Stimulated activated CD4-positive, alpha-beta T cell treated with anti-CD3 and anti-CD28 coated beads, Interleukin-15, amount 100 ng/mL, for 48 hours (primary cell): ENCODE measurements around the gene CDC42EP3.

ENCODE experiments used
- DNase-seq, 2 donors: peaks; one replicate each; pipeline ENCODE4 v3.0.0-alpha.2; 2020; ENCODE audit warnings: low read depth in 2 of 2

Gene CDC42EP3

DNA sequence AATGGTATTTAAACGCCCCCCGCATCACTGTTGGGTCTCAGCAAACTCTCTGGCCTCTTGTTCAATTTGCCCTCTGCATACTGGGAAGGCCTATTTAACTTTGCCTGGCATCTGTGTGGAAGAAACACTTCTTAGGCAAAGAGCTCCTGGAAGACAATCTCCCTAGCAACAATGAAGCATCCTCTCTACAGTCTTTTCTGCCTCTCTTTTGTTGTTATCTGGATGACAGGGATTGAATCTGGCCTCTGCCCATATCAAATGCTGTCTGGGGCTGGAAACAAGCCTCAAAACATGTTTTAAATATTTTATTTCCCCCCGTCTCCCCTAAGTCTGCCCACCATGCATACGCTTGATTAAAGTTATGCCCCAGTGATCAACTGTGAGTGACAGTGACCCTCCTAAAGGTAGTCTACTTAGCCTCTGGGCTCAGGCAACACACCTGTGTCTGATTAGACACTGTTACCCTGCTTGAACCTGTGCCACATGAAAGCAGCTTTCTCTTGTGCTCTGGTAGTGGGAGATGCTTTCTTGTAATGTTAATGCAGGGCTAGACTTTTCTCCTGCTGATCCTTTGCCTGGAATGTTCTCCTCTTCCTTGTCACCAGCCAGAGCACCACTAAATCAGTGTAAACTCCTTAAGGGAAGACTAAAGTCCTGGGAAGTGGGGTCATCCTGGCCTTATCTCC lies 34.9 kb downstream of the CDC42EP3 start:
- DNase-seq = no peak

DNA sequence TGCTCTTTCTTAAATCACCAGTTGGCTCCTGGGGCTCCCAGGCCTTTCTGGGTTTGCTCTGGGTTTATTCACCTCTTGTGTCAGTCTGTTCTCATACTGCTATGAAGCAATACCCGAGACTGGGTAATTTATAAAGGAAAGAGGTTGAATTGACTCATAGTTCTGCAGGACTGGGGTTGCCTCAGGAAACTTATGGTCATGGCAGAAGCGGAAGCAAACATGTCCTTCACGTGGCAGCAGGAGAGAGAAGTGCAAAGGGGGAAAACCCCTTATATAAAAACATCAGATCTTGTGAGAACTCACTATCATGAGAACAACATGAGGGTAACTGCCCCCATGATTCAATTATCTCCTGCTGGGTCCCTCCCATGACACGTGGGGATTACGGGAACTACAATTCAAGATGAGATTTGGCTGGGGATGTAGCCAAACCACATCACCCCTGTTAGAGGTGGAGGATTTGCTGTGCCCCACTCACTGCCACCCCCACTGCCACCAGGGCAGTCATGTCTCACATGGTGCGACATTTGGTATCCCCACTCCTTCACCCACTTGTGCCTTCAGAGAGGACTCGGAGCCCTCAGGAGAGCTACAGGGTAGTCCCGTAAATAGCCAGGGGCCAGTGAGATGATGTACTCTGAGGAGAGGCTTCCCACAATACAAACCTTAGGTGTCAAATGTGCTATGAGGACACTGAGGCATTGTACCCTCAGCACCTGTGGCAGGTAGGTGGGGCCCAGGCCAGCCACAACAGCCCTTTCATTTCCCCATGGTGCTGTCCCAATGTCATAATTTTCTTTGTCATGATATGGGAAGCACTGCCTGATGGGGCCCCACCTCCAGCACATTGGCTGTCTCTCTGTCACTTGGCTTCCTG lies 35.7 kb downstream of the CDC42EP3 start:
- peak; percentile 59 to 65 for DNase-seq

DNA sequence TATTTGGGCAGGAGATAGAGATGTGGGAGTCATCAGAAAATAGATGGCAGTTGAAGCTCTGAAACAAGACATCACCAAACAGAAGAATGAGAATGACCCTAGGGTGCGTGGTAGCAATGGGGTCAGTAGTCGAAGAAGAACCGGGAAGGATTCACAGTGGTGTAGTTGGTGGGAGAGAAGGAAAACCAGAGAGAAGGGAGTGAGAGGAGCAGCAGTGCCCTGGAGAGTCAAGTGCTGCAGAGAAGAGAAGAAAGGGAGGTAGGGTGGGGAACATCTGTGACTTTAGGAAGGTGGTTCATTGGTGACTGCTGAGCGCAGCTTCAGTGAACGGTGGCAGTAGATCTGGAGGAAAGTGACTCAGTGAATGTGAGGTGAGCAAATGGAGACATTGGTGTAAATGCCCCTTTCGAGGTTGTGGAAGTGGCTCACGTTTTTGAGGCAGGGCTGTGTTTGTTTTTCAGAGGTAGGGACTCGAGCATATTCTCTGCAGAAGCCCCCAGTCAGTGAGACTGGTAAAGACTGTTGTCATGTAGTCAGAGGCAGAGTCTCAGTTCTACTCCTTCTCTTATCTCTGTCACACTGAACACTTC lies 36.4 kb downstream of the CDC42EP3 start:
- DNase-seq = peak in 1 of 2 donors; percentile 26

DNA sequence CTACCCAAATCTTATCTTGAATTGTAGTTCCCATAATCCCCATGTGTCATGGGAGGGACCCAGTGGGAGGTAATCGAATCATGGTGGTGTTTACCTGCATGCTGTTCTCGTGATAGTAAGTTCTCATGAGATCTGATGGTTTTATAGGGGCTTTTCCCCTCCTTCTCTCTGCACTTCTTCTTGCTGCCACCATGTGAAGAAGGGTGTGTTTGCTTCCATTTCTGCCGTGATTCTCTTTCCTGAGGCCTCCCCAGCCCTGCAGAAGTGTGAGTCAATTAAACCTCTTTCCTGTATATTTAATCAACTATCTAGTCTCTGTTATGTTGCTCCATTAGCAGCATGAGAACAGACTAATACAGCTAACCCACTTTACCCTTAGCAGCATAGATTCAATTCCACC lies 37.6 kb downstream of the CDC42EP3 start:
- DNase-seq = no peak

DNA sequence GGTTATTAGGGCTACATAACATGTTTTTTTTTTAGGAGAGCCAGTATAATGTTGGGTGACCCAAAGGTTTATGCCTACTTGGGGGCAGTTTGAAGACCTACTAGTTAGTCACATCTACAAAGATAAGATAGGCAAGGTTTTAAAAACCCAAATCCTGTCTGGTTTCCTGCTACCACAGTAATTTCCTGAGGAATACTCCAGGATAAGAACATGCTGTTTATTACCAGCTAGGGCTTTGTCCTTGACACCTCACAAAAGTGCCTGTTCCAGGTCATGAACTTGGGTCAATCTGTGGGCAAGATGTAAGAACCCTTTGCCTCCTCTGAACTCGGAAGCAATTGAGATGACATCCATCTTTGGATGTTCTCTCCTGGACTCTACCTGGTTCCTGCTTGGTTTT lies 38.2 kb downstream of the CDC42EP3 start:
- DNase-seq = no peak

DNA sequence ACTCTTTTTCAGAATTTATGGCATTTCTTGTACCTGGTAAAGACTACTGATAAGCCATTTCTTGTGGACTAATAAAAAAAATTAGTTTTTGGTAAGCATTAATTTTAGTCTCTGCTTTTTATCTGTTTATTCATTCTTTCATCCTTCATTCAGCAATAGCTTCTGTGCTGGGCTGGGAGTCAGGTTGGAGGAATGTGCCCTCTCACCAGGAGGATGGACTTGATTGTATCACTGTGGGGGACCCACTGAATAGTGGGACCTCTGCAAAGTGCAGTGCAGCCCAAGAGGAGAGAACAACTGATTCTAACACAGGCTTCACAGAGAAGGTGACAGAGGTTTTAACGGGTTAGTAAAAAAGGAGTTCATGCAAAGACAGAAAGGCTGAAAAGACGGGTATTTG lies 39.1 kb downstream of the CDC42EP3 start:
- no peak for DNase-seq

DNA sequence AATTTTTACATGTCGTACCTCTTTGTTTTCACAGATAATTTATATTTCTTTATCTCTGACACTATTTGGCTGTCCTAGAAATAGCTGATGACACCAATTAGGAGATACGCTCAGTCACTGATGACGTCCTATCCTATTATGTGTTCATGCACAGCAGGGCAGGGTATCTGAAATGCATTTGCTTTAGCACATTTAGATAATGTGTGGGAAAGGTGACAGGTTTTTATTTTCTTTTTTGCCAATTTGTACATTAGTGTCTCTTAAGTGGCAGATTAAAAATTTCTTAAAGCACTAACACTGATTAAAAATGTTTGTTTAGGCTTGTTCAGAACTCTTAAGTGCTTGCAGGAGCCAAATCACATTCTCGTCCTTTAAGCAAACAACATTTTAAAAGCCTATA lies 39.7 kb downstream of the CDC42EP3 start:
- DNase-seq = no peak

DNA sequence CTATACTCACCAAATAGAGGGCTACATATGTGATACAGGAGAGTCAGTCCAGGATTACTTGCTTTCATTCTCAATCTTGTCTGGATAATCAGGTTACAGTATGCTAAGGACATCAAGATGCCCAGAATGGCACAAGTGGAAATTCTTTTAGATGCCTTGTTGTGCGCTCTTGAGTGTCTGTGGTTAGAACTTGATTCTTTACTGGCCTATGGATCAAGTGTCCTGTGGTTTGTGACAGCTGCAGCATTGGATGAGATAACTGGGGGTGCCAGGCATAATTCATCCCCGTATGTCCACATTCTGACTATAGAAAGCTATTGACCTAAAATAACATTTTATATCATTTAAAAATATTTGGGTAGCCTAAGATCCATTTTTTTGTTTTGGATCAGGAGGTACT lies 40.1 kb downstream of the CDC42EP3 start:
- DNase-seq = no peak

DNA sequence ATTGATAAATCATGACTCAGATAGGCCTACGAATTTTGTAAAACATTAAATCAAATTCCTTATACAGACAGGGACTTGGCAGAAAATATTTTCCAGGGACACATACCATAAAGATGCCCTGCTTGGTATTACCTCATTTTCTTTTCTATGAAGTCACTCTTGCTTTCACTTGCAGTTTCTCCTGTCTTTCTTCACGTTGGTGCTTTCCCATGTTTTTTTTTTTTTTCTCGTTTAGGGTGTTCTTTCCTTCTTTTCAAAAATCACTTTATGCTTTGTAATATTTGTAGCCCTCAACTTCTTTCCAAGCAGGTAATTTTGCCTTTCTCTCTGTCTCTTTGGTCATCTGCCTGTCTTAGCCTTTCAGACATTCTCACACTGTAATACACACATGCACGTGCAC lies 40.7 kb downstream of the CDC42EP3 start:
- no peak for DNase-seq

DNA sequence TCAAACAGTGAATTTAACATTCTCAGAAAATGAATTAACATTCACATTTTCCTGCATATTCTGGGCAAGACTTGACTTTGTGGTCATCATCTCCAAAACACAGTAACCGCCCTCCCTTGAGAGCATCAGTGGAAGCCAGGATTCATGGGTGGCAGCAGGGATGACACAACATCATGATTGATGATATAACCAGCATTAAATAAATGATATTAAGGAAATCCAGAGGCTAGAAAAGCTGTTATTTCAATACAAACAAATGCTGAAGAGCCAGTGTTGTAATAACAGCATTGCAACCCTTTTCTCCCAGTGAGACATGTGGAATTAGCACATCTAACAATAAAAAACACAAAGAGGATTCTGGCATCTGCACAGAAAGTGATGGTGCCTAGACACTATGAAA lies 41.1 kb downstream of the CDC42EP3 start:
- no peak for DNase-seq

DNA sequence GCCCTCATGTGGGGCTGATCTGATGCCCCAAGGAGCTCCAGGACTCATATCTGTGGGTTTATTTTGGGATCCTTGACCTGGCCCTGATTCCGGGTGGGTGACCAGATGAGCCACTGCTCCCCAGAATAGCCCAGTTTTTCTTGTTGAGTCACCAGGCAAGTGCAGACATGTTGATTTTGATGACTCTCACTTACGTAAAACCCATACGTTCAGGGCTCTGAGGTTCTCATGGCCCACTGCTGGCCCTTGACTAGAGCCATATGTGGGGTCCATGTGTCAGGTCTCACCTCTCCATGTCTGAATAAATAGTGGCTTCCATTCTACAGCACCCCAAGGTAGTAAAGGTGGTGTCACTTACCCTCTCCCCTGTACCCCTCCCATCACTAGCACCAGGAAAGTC lies 41.9 kb downstream of the CDC42EP3 start:
- DNase-seq = no peak

DNA sequence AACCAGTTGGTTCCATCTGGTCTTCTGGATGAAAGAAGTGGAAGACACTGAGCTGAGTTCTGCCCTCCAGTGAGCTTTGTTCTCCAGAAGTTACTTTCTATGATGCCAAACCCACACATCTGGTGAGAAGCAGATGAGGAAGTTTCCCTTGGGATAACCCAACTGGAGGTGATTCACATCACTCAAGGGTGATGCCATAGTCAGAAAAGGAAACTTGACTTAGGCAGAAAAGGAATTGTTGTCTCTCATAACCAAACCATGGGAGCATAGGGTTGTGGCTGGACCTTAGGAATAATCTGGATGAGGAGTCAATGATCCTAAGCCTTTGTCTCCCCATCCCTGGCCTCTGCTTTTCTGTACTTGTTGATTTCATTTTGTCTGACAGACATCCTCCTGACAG lies 43.7 kb downstream of the CDC42EP3 start:
- no peak for DNase-seq

DNA sequence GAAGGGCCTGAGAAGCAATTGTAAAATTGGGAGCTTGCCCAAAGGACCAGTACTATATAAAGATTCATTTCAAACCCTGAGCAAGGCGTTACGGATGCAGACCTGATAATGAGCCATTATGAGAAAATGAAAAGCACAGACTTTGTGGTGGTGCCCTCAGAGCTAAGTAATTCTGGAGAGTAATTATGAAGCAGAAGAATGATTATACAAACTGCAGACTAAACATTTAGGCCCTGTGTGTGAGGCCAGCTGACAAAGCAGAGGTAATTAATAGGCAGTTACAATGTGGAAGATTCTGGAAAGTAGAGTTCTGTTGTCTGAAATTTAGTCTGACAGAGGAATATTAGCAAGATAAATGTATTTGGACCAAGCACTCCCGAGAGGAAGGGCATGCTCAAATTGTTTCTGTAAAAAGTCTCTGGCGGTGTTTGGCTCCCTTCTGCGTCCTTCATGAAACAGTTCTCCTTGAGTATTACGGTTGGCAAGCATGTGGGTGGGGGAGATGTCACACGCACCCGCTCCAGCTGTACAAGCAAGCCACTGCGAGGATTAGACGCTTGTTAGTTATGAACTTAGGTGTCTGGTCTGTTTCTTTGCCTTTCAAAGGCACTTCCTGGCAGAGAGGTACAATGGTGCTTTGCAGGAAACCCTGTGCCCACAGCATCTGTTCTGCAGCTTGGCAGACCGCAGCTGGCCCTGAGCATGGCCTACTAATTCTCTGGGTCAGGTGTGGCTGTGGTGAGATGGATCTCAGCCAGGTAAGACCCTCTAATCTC lies 45.5 kb downstream of the CDC42EP3 start:
- peak; percentile 41 to 47 for DNase-seq

DNA sequence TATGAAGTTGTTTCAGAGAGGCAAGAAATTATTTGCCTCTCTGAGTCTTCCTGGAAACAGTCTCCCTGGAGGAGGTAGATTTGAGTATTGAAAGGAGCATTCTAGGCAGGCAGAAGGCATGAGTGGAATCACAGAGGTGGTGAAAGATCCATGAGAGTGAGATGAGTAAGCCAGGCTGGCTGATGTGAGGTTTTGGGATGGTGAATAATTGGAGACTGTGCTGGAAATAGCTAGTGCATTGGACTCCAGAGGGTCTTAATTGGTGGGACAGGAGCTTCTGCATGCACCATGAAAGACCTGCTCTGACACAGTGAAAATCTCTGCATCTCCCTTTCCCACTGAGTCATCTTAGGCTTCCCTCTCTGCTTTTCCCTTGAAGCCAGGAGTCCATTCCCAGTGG lies 46.3 kb downstream of the CDC42EP3 start:
- no peak for DNase-seq

DNA sequence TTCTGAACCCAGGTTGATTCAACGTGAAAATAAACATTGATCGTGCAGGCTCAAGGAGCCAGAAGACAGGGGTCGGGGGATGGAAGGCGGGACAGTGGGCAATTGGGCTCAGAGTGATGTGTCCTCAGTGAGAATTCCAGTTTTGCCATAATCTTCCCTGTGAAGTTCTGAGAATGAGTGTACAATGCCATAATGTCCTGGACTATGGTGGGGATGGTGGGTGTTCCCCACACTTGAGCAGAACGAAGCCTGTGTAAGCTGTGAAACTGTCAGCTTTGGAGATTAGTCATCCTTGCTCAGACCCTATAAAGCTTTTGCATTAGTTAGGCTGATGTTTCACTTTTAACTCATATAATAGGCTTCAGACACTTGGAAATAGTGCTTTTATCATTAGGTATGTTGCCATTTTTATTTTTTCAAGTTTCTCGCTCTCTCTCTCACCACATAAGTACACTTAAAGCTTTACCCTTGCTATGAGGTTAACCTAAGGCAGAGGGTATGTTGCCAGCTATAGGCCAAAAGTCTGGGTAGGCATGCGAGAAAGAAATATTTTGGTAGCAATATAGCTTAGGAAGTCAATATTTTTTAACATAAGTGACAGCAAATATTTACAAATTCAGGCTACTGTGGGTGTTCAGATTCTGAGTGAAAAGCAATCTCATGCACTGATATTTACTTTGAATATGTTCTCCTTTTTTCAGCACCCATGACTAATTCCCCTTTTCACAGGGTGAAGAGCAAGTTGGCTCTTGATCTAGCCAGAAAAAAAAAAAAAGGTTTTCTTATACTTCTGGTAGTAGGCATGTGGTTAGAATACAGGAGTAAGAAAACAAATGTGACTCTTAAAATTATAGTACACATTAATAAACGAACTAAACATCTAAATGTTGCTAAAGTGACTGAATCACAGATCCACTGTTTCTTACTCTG lies 47.2 kb downstream of the CDC42EP3 start:
- no peak for DNase-seq

DNA sequence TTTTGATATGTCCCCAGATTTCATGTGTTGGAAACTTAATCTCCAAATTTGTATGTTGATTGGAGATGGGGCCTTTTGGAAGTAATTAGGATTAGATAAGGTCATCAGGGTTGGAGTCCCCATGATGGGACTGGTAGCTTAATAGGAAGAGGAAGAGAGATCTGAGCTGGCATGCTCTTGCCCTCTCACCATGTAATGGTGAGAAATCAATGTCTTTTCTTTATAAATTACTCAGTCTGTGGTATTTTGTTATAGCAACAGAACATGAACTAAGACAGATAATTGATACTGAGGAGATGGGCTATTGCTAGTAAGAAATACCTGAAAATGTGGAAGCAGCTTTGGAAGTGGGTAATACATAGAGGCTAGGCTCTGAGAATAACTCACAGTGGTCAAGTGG lies 48.0 kb downstream of the CDC42EP3 start:
- no peak for DNase-seq

DNA sequence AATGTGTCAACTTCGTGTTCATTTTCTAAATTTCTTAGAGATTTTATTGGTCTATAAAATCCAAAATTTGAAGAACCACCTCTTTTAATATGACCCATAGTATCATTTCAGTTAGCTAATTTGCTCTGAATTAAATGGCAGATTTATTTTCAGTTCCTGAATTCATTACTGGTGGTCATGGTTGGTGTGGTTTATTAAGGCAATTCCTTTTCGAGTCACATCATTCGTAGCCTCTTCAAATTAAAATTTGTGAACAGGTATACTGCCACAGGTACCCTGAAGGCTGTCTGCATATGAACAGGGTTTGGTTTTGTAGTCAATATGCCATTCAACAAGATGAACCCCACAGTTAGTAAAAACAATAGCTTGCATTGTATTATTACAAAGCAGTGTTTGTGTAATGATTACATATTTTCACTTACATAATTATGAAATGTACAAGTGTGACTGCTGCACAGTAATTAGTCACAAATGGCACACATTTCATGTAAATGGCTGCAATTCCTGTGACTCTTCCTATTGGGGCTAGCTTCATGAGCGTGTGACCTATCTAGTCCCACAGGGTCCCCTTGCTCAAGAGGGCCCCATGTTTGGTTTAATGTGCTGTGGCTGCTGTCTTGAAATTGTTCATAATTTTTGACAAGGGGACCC lies 48.9 kb downstream of the CDC42EP3 start:
- no peak for DNase-seq

DNA sequence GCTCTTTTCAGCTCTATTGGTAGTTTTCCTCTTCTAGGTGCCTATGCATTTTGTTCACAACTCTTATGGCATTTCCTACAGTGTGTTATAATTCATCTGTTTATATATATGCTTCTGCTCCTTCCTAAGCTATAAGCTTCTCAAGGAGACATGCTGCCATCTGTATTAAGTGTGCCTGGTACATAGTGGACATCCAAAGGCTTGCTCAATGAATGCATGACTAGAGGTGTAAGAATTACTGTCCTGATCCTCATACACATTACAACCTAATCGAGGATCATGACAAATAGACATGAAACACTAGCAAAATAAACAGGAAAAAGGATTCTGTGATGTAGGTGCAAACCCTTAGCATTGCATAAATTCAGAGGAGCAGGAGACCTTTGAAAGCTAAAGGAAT lies 50.2 kb downstream of the CDC42EP3 start:
- DNase-seq = no peak

DNA sequence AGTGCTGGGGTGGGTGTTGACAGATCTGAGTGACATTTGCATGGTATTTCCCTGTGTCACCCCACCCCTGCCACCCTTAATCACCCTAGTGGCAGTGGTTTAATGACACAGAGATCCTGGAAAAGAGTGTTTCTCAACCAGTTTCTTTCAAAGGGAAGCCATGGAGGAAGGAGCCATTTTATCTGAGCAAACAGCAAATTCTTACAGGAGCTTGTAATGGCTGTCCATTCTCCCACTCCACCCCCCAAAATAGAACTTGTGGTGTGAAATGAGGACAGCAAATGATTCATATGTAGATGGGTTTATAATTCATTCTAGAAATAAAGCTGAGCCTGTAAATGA lies 51.5 kb downstream of the CDC42EP3 start:
- DNase-seq = no peak

DNA sequence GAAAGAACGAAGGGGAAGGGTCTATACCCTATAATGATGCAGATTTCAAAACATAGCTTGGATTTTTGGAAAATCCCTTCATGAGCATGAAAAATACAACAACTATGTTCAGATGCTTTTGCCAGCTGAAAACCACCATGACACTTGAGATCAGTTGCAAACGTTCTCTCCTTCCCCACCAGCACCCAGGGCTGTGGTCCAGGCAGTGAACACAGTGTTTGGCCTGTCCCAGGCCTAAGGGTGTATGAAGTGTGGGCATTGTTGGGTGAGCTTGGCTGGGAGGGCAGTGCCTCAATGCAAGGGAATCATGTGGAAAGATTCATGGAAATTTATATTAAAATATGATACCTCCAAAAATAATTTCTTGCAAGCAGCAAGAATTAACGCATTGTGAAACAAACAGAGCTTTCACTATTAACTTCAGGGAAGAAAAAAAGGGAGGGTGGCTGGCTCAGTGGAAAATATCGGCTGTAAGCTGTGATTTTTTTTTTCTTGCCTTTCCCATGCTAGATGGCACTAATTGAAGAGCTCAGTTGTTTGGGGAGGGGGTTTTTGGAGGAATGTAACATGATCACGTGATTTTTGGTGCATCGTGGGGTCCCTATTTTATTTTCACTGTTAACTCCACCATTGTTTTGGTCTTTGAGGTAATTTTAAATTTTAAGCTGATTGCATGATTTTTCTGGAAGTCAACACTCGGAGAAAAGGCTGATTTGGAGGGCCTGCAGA lies 52.0 kb downstream of the CDC42EP3 start:
- no peak for DNase-seq
